HG02763 (cell line): ENCODE data around the gene FOXN4.

Experiments used
- ATAC-seq: cut with Tn5 transposase; IDR thresholded peaks from one replicate; pipeline ENCODE4 v1.9.1; 2021; ENCODE audit warnings: mild to moderate bottlenecking, moderate library complexity; ENCODE audit not compliant: unreplicated experiment

Gene FOXN4

GRCh38 chr12:109284392-109284791 lies 24.7 kb downstream of the FOXN4 start:
- ATAC-seq, result no peak

GRCh38 chr12:109281452-109281851 lies 27.6 kb downstream of the FOXN4 start:
- ATAC-seq, result no peak

GRCh38 chr12:109279525-109279924 lies 29.6 kb downstream of the FOXN4 start:
- ATAC-seq, result no peak

- no peak for ATAC-seq
Observed at GRCh38 chr12:109278912-109279311, 30.2 kb downstream of the FOXN4 start.

GRCh38 chr12:109277899-109278762 lies 31.0 kb downstream of the FOXN4 start:
- no peak for ATAC-seq

- no peak for ATAC-seq
Observed at GRCh38 chr12:109277255-109277898, 31.7 kb downstream of the FOXN4 start.

GRCh38 chr12:109276160-109276559 lies 32.9 kb downstream of the FOXN4 start:
- no peak for ATAC-seq

GRCh38 chr12:109275173-109275572 lies 33.9 kb downstream of the FOXN4 start:
- ATAC-seq, result no peak

- no peak for ATAC-seq
Observed at GRCh38 chr12:109274381-109274780, 34.7 kb downstream of the FOXN4 start.

GRCh38 chr12:109273354-109273753 lies 35.7 kb downstream of the FOXN4 start:
- no peak for ATAC-seq

- ATAC-seq, result no peak
Observed at GRCh38 chr12:109271418-109271817, 37.7 kb downstream of the FOXN4 start.

GRCh38 chr12:109270494-109270893 lies 38.6 kb downstream of the FOXN4 start:
- no peak for ATAC-seq

- ATAC-seq, result no peak
Observed at GRCh38 chr12:109269428-109269827, 39.7 kb downstream of the FOXN4 start.

GRCh38 chr12:109268896-109269295 lies 40.2 kb downstream of the FOXN4 start:
- no peak for ATAC-seq

GRCh38 chr12:109267361-109267760 lies 41.7 kb downstream of the FOXN4 start:
- ATAC-seq, result no peak

- ATAC-seq, result no peak
Observed at GRCh38 chr12:109266106-109266879, 42.8 kb downstream of the FOXN4 start.

GRCh38 chr12:109264943-109265650 lies 44.0 kb downstream of the FOXN4 start:
- ATAC-seq, result no peak

GRCh38 chr12:109264095-109264942 lies 44.8 kb downstream of the FOXN4 start:
- ATAC-seq, result no peak

GRCh38 chr12:109263439-109263838 lies 45.6 kb downstream of the FOXN4 start:
- ATAC-seq, result no peak

GRCh38 chr12:109261939-109262338 lies 47.1 kb downstream of the FOXN4 start:
- no peak for ATAC-seq
